ENCODE results near the gene TMEM123. TPM values are rescaled to one million over a fixed set of nuclear protein-coding genes. Genes with fewer than 3 reads are reported as not detected.

The TMEM123 gene
- total and polyA plus RNA-seq, 2 donors (not counting 3 experiments of a cell fraction or from before 2014, with no cell fraction given) = 201 to 257 TPM

DNA sequence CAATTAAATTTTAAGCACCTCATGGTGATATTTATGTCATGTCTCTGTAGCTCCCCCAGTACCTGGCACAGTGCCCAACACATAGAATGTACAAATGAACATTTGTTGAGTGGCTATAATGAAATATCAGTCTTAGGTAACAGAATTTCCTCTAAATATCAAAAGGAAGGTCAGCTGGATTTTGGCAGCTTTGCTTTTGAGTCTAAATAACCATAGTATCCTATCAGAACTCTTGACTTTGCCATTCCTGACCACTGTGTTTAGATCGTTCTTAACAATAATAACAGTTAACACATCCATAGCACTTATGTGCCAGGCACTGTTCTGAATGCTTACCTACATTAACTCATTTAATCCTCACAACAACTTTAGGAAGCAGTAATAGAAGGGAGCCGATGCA is 26.6 kb downstream of the TMEM123 start:
- Histone ChIP-seq H2AFZ (ENCODE audit: low read depth, low read length) (no peak overlapping the region), H3K4me2 (ENCODE audit: insufficient read depth, low read length) (no peak overlapping the region), H3K9me1 (replicated peaks; ENCODE audit: control insufficient read depth, extremely low read depth, insufficient read depth, low read length) (no peaks in the 10 kb centered on the region), H4K20me1 (replicated peaks; ENCODE audit: control insufficient read depth, extremely low read depth, insufficient read depth, low read length) (no peaks in the 10 kb centered on the region), H3K4me3 (replicated peaks in 1 of 3; ENCODE audit: insufficient read depth in 1 of 3, low read depth in 1 of 3, low read length in 3 of 3) (no peak overlapping the region), H3K27ac (ENCODE audit: insufficient read depth, low read depth, low read length) (no peak overlapping the region), H3K4me1 (ENCODE audit: control insufficient read depth, extremely low read depth, insufficient read depth, low read length) (no peaks in the 10 kb centered on the region), H3K36me3 (ENCODE audit: control insufficient read depth in 2 of 2, extremely low read depth in 1 of 2, insufficient read depth in 2 of 2, low read length in 2 of 2) (no peaks in the 10 kb centered on the region), H3K9ac (replicated peaks; ENCODE audit: extremely low read depth, insufficient read depth, low read length) (no peak overlapping the region), H3K9me3 (replicated peaks; ENCODE audit: control insufficient read depth, insufficient read depth, low read length) (no peaks in the 10 kb centered on the region), H3K79me2 (ENCODE audit: control insufficient read depth, insufficient read depth, low read length) (peaks cover 76% of the 10 kb centered on the region), H3K27me3 (ENCODE audit: control insufficient read depth in 2 of 2, insufficient read depth in 2 of 2, low read length in 2 of 2) (no peaks in the 10 kb centered on the region)
- FAIRE-seq (no peak), DNase-seq (ENCODE audit: low read depth, low spot score) (no peak)
- dilution Hi-C loops (cut with MboI; ENCODE audit: extremely low pct_ligation_motif_present, low sequenced_read_pairs) = no loop called here
- intact Hi-C loops (cut with micrococcal nuclease) = no loop called here
- CTCF ChIA-PET = interaction anchor here (0.8 to 2.1 kb wide), 5 partner anchors 12 to 70 kb away, joined by 3 to 8 read pairs (median 5); no protein-coding TSS in a partner anchor
- TF ChIP-seq POLR2AphosphoS5 (IDR thresholded peaks at IDR 0.05; ENCODE audit: insufficient read depth, low read depth, low read length) (no peak), MYC (IDR thresholded peaks at IDR 0.05; ENCODE audit: low read depth, low read length) (no peak), EZH2 (IDR thresholded peaks at IDR 0.05; ENCODE audit: borderline replicate concordance, low read depth, low read length, severe bottlenecking) (no peak), POLR2A (IDR thresholded peaks at IDR 0.05; ENCODE audit: low read depth, low read length) (no peak), FOS (IDR thresholded peaks at IDR 0.05; ENCODE audit: borderline replicate concordance, insufficient read depth, low read length) (no peak), JUN (IDR thresholded peaks at IDR 0.05; ENCODE audit: borderline replicate concordance, insufficient read depth, insufficient read length, low read depth) (no peak), GATA2 (IDR thresholded peaks at IDR 0.05; ENCODE audit: insufficient read depth, insufficient read length, low read depth, low read length) (no peak)
- TF ChIP-seq, protein P1, sequence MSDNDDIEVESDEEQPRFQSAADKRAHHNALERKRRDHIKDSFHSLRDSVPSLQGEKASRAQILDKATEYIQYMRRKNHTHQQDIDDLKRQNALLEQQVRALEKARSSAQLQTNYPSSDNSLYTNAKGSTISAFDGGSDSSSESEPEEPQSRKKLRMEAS (IDR thresholded peaks at IDR 0.05; ENCODE audit: insufficient read depth, insufficient read length) = no peak
- TF ChIP-seq, protein P2, sequence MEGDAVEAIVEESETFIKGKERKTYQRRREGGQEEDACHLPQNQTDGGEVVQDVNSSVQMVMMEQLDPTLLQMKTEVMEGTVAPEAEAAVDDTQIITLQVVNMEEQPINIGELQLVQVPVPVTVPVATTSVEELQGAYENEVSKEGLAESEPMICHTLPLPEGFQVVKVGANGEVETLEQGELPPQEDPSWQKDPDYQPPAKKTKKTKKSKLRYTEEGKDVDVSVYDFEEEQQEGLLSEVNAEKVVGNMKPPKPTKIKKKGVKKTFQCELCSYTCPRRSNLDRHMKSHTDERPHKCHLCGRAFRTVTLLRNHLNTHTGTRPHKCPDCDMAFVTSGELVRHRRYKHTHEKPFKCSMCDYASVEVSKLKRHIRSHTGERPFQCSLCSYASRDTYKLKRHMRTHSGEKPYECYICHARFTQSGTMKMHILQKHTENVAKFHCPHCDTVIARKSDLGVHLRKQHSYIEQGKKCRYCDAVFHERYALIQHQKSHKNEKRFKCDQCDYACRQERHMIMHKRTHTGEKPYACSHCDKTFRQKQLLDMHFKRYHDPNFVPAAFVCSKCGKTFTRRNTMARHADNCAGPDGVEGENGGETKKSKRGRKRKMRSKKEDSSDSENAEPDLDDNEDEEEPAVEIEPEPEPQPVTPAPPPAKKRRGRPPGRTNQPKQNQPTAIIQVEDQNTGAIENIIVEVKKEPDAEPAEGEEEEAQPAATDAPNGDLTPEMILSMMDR (IDR thresholded peaks at IDR 0.05; ENCODE audit: extremely low read depth in 1 of 2, insufficient read depth in 1 of 2, low read depth in 1 of 2, low read length in 2 of 2) = no peak
- POLR2A ChIA-PET = no interaction called here
- no TSS peak for BruUV-seq (replicated peaks)
